Fibroblast of the aortic adventitia (primary cell): ENCODE results near the gene CMBL. TPM values are rescaled to one million over a fixed set of nuclear protein-coding genes. Genes with fewer than 3 reads are reported as not detected.

ENCODE experiments used
- DNase-seq: peaks from one replicate; pipeline ENCODE4 v3.0.0-alpha.2; 2010; ENCODE audit warnings: low read depth
- H3K4me3 ChIP-seq: 2 replicates; pipeline ENCODE4 v1.5.1; 2011; ENCODE audit warnings: low read depth, mild to moderate bottlenecking, control low read depth, low read length, moderate library complexity
- CTCF ChIP-seq: IDR thresholded peaks from 2 replicates; pipeline ENCODE4 v1.5.1; 2011; ENCODE audit warnings: mild to moderate bottlenecking, low read length, control low read depth, inconsistent platforms; ENCODE audit not compliant: insufficient read depth
- total RNA-seq: library from RNA; depleted of rRNA; stranded (reverse); fragments of >200 nt; gene quantifications from 2 replicates; pipeline ENCODE4 v1.2.3, GENCODE V29; 2012; ENCODE audit warnings: low replicate concordance

The CMBL gene
- total RNA-seq, 1 donor, result 12.3 TPM

GRCh38 chr5:10283927-10284635, 23.6 kb downstream of the CMBL start:
- no peak overlapping the region for H3K4me3 ChIP-seq
- DNase-seq, result peak; percentile 79
- TF ChIP-seq CTCF, result peak; percentile 98

- no peak overlapping the region for H3K4me3 ChIP-seq
- DNase-seq, result no peak
- TF ChIP-seq CTCF, result no peak
These were observed 27.6 kb downstream of the CMBL start for GRCh38 chr5:10279925-10280720.

GRCh38 chr5:10279328-10279727, 28.4 kb downstream of the CMBL start:
- H3K4me3 ChIP-seq, result no peak overlapping the region
- DNase-seq, result no peak
- TF ChIP-seq CTCF, result no peak

GRCh38 chr5:10278658-10279279, 28.9 kb downstream of the CMBL start:
- H3K4me3 ChIP-seq, result no peak overlapping the region
- no peak for TF ChIP-seq CTCF
- no peak for DNase-seq

GRCh38 chr5:10277773-10278630, 29.7 kb downstream of the CMBL start:
- TF ChIP-seq CTCF, result no peak
- no peak for DNase-seq
- no peak overlapping the region for H3K4me3 ChIP-seq

- no peak overlapping the region for H3K4me3 ChIP-seq
- no peak for DNase-seq
- TF ChIP-seq CTCF, result no peak
These were observed 31.0 kb downstream of the CMBL start for GRCh38 chr5:10276691-10277090.
